Right cardiac atrium (tissue), 5 donors: Measurements from ENCODE around the gene TMC5. TPM values are rescaled to one million over a fixed set of nuclear protein-coding genes. Genes with fewer than 3 reads are reported as not detected.

ENCODE experiments used
- ATAC-seq, 2 donors: fragments of 200-7000 bp; cut with Tn5 transposase; one replicate each; pipeline versions ENCODE4 v1.8.0 to v1.9.1; 2020; ENCODE audit warnings: moderate library complexity in 2 of 2, mild to moderate bottlenecking in 1 of 2
- DNase-seq, 3 donors: peaks; one replicate each; pipeline ENCODE4 v3.0.0-alpha.2; 2020
- H3K27ac ChIP-seq: one replicate; pipeline ENCODE4 v1.5.1; 2013; ENCODE audit warnings: mild to moderate bottlenecking, low read length, control low read depth, moderate library complexity
- H3K27me3 ChIP-seq: one replicate; pipeline ENCODE4 v1.6.1; 2013; ENCODE audit not compliant: control insufficient read depth, insufficient read depth
- H3K4me1 ChIP-seq: one replicate; pipeline ENCODE4 v1.6.1; 2013; ENCODE audit warnings: low read length; ENCODE audit not compliant: control insufficient read depth, insufficient read depth
- H3K4me3 ChIP-seq: one replicate; pipeline ENCODE4 v1.5.1; 2013; ENCODE audit warnings: low read length, control low read depth
- H3K9me3 ChIP-seq: one replicate; pipeline ENCODE4 v1.6.1; 2013; ENCODE audit warnings: low read length; ENCODE audit not compliant: control insufficient read depth
- WGBS: extraction: QIAGEN DNeasy Blood & Tissue Kit; methylation state at CpG from one replicate; pipeline ENCODE4 v1.1.7; 2013; 5-methylcytosine and 5-hydroxymethylcytosine counted together
- intact Hi-C, 4 donors: fragments of 100-400 bp; cut with DNase I; formaldehyde crosslinking; loops; one replicate each; pipeline versions ENCODE4 v1.11.0 to v1.14.0; 2022 to 2023
- polyA plus RNA-seq: library from polyadenylated mRNA; stranded (reverse); fragments of 200-250 nt; gene quantifications from one replicate; pipeline ENCODE4 v1.2.3, GENCODE V29; 2013
- total RNA-seq, 4 donors: library from RNA; stranded (reverse); fragmentation: NEBNext Ultra II Directional; extraction: Animal tissue kit (Norgen Biotek cat#: 25700); gene quantifications; one replicate each; pipeline ENCODE4 v1.2.1, GENCODE V29; 2021
- donor health status: healthy with polysubstance abuse.
- donor health status: DM: no; HTN: yes; CAD: no.
- donor health status: DM: no; HTN: no; CAD: no.
- donor health status: DM: no; HTN: yes; CAD: no; lungs with severe emphysema.
- donor health status: DM: yes; HTN: yes; CAD: no.

Gene TMC5
- total and polyA plus RNA-seq, 5 donors = 0.11 to 0.81 (median 0.41) TPM

DNA sequence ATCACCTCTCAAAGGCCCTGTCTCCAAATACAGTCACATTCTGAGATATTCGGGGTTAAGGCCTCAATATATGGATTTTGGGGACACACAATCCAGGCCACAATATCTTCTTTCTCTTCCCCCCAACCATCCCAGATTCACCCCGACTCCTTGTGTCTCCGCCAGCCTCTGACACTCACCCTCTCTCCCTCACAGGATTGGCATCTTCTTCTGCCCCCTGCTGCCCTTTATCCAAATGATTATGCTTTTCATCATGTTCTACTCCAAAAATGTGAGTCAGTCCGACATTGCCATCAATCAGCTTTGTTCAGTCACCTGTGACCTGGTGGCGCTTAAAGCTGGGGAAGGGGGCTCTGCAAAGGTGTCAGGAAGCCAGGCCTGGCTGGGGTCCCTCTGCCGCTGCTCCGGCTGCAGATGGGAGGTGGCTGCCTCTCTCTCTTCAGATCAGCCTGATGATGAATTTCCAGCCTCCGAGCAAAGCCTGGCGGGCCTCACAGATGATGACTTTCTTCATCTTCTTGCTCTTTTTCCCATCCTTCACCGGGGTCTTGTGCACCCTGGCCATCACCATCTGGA is 69.2 kb downstream of the TMC5 start:
- ATAC-seq (no peak), DNase-seq (no peak)
- H3K27ac ChIP-seq = no peak overlapping the region
- no peaks in the 10 kb centered on the region for H3K4me1 ChIP-seq
- H3K4me3 ChIP-seq = no peak overlapping the region
- no peaks in the 10 kb centered on the region for H3K9me3 ChIP-seq
- intact Hi-C loops = no loop called here
- no peaks in the 10 kb centered on the region for H3K27me3 ChIP-seq
- 83% methylated on average over 10 of the region's 10 CpGs for WGBS

DNA sequence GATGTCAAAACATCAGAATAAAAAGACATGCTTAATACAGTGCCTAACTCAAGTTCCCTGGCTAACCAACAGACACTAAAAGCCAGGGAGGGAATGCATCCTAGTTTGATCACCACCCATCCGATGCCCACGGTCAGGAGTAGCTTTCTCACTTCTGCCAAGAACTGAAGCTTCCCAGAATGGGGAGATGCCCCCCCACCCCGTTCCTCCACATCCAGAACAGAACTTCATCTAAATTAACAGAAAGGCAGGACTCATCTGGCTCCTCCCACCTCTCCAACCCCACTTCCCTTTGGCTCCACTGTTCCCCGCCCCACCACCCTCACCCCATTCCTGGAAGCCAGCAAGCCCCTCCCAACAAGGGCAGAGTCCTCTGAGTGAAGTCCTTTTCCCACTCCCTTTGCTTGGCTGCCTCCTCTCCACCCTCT is 70.5 kb downstream of the TMC5 start:
- peak in 2 of 3 donors; percentile 20 to 48 for DNase-seq
- Histone ChIP-seq H3K27me3 (no peaks in the 10 kb centered on the region), H3K9me3 (no peaks in the 10 kb centered on the region), H3K4me1 (no peaks in the 10 kb centered on the region), H3K4me3 (no peak overlapping the region), H3K27ac (no peak overlapping the region)
- WGBS = 52% methylated on average over 4 of the region's 4 CpGs
- ATAC-seq = peak; percentile 55 to 64
- intact Hi-C loops = no loop called here

DNA sequence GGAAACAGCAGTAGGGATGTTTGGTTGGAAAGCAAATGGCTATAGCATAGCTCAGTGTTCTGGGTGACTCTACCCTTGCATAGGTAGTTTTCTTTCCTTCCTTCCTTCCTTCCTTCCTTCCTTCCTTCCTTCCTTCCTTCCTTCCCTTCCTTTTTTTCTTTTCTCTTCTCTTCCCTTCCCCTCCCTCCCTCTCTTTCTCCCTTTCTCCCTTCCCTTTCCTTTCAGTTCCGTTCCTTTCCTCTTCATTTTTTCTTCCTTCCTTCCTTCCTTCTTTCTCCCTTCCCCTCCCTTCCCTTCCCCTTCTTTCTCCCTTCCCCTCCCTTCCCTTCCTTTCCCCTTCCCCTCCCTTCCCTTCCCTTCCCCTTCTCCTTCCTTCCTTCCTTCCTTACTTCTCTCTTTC is 72.9 kb downstream of the TMC5 start:
- H3K9me3 ChIP-seq = no peaks in the 10 kb centered on the region
- H3K4me1 ChIP-seq = no peaks in the 10 kb centered on the region
- intact Hi-C loops = no loop called here
- H3K27ac ChIP-seq = no peak overlapping the region
- 74% methylated on average over 1 of the region's 1 CpG for WGBS
- ATAC-seq (no peak), DNase-seq (no peak)
- H3K4me3 ChIP-seq = no peak overlapping the region
- H3K27me3 ChIP-seq = no peaks in the 10 kb centered on the region

DNA sequence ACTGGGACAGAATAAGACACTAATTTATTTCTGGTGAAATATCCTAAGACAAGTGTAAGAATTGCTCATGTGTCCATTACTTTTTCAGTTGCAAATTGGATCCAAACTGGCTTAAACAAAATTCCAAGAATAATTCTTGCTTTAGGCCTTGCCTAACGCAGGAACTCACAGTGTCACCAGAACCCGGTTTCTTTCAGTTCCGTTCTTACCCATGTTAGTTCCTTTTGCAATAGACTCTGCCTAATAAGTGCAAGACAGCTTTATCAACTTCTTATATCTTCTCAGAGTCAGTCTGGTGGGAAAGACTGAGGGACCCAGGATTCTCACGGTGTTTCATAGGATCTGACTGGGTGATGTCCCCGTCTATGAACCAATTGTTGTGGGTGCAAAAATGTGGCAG is 79.5 kb downstream of the TMC5 start:
- no peak overlapping the region for H3K27ac ChIP-seq
- WGBS = 77% methylated on average over 5 of the region's 5 CpGs
- no peak for ATAC-seq
- no peaks in the 10 kb centered on the region for H3K4me1 ChIP-seq
- H3K9me3 ChIP-seq = no peaks in the 10 kb centered on the region
- no peak overlapping the region for H3K4me3 ChIP-seq
- no peak for DNase-seq
- no peaks in the 10 kb centered on the region for H3K27me3 ChIP-seq
- intact Hi-C loops = no loop called here

DNA sequence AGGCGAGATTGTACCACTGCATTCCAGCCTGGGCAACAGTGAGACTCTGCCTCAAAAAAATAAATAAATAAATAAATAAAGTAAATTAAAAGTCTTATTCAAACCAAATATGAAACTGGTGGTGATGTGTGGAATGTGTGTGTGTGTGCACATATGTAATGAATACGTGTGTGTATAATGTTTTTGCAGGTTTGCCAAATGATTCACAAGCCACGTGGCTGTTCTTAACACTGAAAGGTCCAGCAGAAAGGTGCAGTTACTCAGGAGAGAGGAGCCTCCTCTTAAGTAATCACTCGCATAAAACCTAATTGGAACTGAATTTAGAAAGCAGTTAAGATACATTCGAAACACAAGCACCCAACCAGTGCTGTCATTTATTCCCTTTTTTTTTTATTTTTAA is 81.3 kb downstream of the TMC5 start:
- ATAC-seq = no peak
- H3K27ac ChIP-seq = no peak overlapping the region
- no peak for DNase-seq
- 80% methylated on average over 5 of the region's 5 CpGs for WGBS
- H3K9me3 ChIP-seq = no peaks in the 10 kb centered on the region
- no peak overlapping the region for H3K4me3 ChIP-seq
- H3K27me3 ChIP-seq = no peaks in the 10 kb centered on the region
- no peaks in the 10 kb centered on the region for H3K4me1 ChIP-seq
- intact Hi-C loops = no loop called here

GRCh38 chr16:19499481-19499880 is 81.8 kb downstream of the TMC5 start:
- no peaks in the 10 kb centered on the region for H3K27me3 ChIP-seq
- DNase-seq (no peak), ATAC-seq (no peak)
- intact Hi-C loops = no loop called here
- 69% methylated on average over 3 of the region's 3 CpGs for WGBS
- H3K27ac ChIP-seq = no peak overlapping the region
- H3K9me3 ChIP-seq = no peaks in the 10 kb centered on the region
- H3K4me3 ChIP-seq = no peak overlapping the region
- no peaks in the 10 kb centered on the region for H3K4me1 ChIP-seq

DNA sequence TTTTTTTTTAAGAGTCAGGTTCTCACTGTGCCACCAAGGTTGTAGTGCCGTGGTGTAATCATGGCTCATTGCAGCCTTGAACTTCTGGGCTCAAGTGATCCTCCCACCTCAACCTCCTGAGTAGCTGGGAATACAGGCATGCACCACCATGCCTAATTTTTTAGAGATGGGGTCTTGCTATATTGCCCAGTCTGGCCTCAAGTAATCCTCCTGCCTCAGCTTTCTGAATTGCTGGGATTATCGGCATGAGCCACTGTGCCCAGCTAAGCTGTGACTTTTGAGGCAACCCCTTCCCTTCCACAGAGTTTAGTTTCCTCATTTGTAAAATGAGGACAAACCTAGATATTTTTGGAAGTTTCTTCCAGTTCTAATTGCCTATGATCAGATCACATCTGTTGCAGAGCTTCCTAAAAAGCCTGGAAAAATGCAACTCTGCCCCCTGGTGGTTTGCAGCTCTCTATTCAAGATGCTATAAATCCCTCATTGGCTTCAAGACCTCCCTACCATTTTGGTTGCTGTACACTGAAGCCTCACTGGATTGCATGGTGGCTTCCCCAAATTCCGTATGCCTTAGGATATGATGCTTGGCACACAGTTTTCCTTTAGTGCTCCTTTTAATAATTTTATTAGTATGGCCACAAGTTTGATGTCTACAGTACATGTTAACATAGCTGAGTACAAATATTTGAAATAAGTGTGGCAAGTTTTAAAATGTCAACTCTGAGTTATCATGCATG is 84.9 kb downstream of the TMC5 start:
- intact Hi-C loops = loop anchor here (5.0 to 10.0 kb wide), 3 partner anchors 408 to 418 kb away; no protein-coding TSS in a partner anchor
- ATAC-seq = peak; percentile 60 to 68
- H3K4me1 ChIP-seq = no peaks in the 10 kb centered on the region
- H3K9me3 ChIP-seq = no peaks in the 10 kb centered on the region
- H3K4me3 ChIP-seq = no peak overlapping the region
- H3K27me3 ChIP-seq = no peaks in the 10 kb centered on the region
- H3K27ac ChIP-seq = no peak overlapping the region
- peak in 2 of 3 donors; percentile 76 to 84 for DNase-seq
- WGBS = 92% methylated on average over 3 of the region's 3 CpGs

GRCh38 chr16:19503461-19504075 is 85.9 kb downstream of the TMC5 start:
- WGBS = 94% methylated on average over 5 of the region's 5 CpGs
- ATAC-seq = no peak
- DNase-seq = no peak
- no peaks in the 10 kb centered on the region for H3K4me1 ChIP-seq
- H3K9me3 ChIP-seq = no peaks in the 10 kb centered on the region
- H3K27ac ChIP-seq = no peak overlapping the region
- intact Hi-C loops = loop anchor here (5.0 to 10.0 kb wide), 3 partner anchors 409 to 419 kb away; no protein-coding TSS in a partner anchor
- no peaks in the 10 kb centered on the region for H3K27me3 ChIP-seq
- H3K4me3 ChIP-seq = no peak overlapping the region

DNA sequence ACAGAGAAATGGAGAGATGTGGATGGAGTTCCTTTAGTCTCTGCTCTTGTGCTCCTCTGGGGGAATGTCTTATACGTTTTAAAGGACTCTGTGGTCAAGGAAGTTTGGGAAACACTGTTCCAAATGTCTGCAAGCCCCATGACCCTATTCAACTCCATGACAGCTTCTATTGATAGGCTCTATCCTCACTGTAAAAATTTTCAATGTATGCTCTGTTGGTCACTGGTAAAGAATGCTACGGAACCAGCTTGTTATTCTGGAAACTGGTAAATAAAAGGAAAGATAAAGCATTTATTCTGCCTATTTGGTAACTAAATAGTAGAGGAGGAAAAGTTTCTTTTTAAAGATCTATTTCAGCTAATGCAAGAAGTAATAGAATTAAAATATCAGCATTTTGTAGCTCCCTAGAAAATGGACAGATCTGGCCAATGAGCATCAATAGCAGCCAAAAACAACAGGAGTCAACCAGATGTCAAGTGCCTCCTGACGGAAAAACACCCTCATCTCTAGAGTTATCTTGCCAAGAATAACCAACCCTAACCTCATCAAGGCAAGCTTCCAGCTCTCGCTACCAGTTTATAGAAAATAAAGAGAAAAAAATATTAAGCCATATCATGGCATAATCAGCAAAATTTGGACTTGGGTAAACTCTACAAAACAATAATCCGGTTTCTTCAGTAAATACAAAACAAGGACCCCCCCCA is 88.1 kb downstream of the TMC5 start:
- 52% methylated on average over 5 of the region's 5 CpGs for WGBS
- no peaks in the 10 kb centered on the region for H3K27me3 ChIP-seq
- ATAC-seq = peak; percentile 80 to 90
- no peak for DNase-seq
- H3K4me3 ChIP-seq = no peak overlapping the region
- H3K9me3 ChIP-seq = no peaks in the 10 kb centered on the region
- intact Hi-C loops = loop anchor here in 3 of 4 donors (10.0 kb wide), 2 partner anchors 411 to 421 kb away; no protein-coding TSS in a partner anchor
- peaks cover 1% of the 10 kb centered on the region for H3K4me1 ChIP-seq
- H3K27ac ChIP-seq = no peak overlapping the region

GRCh38 chr16:19506965-19507364 is 89.3 kb downstream of the TMC5 start:
- intact Hi-C loops = loop anchor here in 3 of 4 donors (10.0 kb wide), 2 partner anchors 412 to 422 kb away; no protein-coding TSS in a partner anchor
- 98% methylated on average over 4 of the region's 4 CpGs for WGBS
- Histone ChIP-seq H3K4me1 (peaks cover 1% of the 10 kb centered on the region), H3K4me3 (no peak overlapping the region), H3K27ac (no peak overlapping the region), H3K27me3 (no peaks in the 10 kb centered on the region), H3K9me3 (no peaks in the 10 kb centered on the region)
- DNase-seq = no peak
- ATAC-seq = no peak
